T-helper 2 cell treated with Interferon-gamma antibody and Interleukin-4, amounts not matched to agents 5 μg/mL and 100 μg/mL, for 36 hours (primary cell): ENCODE measurements around the gene GPD1.
"Not testable (repeated sequence)": the region's sequence is repeated elsewhere in the genome, so short reads cannot be mapped to it uniquely, and the experiment has no call there.

Experiments
- DNase-seq: peaks from one replicate; pipeline ENCODE4 v3.0.0; 2021; ENCODE audit warnings: low spot score
- H3K27ac Mint-ChIP-seq: one replicate; pipeline ENCODE4 v1.8.0; 2021; ENCODE audit warnings: mild to moderate bottlenecking, mixed read lengths
- H3K27me3 Mint-ChIP-seq: one replicate; pipeline ENCODE4 v1.8.0; 2021; ENCODE audit warnings: low read depth, mixed read lengths
- H3K36me3 Mint-ChIP-seq: one replicate; pipeline ENCODE4 v1.8.0; 2021; ENCODE audit warnings: low read depth, mixed read lengths
- H3K4me1 Mint-ChIP-seq: one replicate; pipeline ENCODE4 v1.8.0; 2021; ENCODE audit warnings: low read depth, mixed read lengths
- H3K4me3 Mint-ChIP-seq: one replicate; pipeline ENCODE4 v1.8.0; 2022; ENCODE audit warnings: mild to moderate bottlenecking, moderate library complexity, mixed read lengths
- H3K9me3 Mint-ChIP-seq: one replicate; pipeline ENCODE4 v1.8.0; 2021; ENCODE audit warnings: mixed read lengths

Gene GPD1

GRCh38 chr12:50081096-50081808, 22.6 kb upstream of the GPD1 start:
- peaks cover 11% of the 10 kb centered on the region for H3K4me1 Mint-ChIP-seq
- DNase-seq = no peak
- no peaks in the 10 kb centered on the region for H3K27me3 Mint-ChIP-seq
- no peaks in the 10 kb centered on the region for H3K9me3 Mint-ChIP-seq
- no peak overlapping the region for H3K4me3 Mint-ChIP-seq
- peak overlapping the region; percentile 24 for H3K27ac Mint-ChIP-seq
- H3K36me3 Mint-ChIP-seq = peaks cover 1% of the 10 kb centered on the region

- no peaks in the 10 kb centered on the region for H3K27me3 Mint-ChIP-seq
- peaks cover 9% of the 10 kb centered on the region for H3K36me3 Mint-ChIP-seq
- no peak for DNase-seq
- no peak overlapping the region for H3K27ac Mint-ChIP-seq
- H3K4me3 Mint-ChIP-seq = no peak overlapping the region
- H3K4me1 Mint-ChIP-seq = peaks cover 19% of the 10 kb centered on the region
- H3K9me3 Mint-ChIP-seq = no peaks in the 10 kb centered on the region
These were observed 21.2 kb upstream of the GPD1 start for GRCh38 chr12:50082644-50083043.

GRCh38 chr12:50083301-50083700, 20.5 kb upstream of the GPD1 start:
- Mint-ChIP-seq H3K27ac (peak overlapping the region; percentile 71), H3K9me3 (no peaks in the 10 kb centered on the region), H3K4me1 (peaks cover 23% of the 10 kb centered on the region), H3K4me3 (peak overlapping the region; percentile 70), H3K27me3 (no peaks in the 10 kb centered on the region), H3K36me3 (peaks cover 12% of the 10 kb centered on the region)
- DNase-seq = no peak

GRCh38 chr12:50084409-50084774, 19.4 kb upstream of the GPD1 start:
- H3K4me3 Mint-ChIP-seq = peak overlapping the region; percentile 93
- not testable (repeated sequence) for DNase-seq, H3K27me3 Mint-ChIP-seq, H3K9me3 Mint-ChIP-seq
- peaks cover 30% of the 10 kb centered on the region for H3K4me1 Mint-ChIP-seq
- H3K27ac Mint-ChIP-seq = peak overlapping the region; percentile 96
- peaks cover 22% of the 10 kb centered on the region for H3K36me3 Mint-ChIP-seq

GRCh38 chr12:50084775-50085614, 18.8 kb upstream of the GPD1 start, which contains the start of gene SMARCD1:
Gene SMARCD1 (plus strand): TSS chr12:50085342. CDS start chr12:50085370, 28 bp downstream.
- H3K9me3 Mint-ChIP-seq = no peaks in the 10 kb centered on the region
- DNase-seq = peak; percentile 81
- peaks cover 28% of the 10 kb centered on the region for H3K36me3 Mint-ChIP-seq
- peaks cover 30% of the 10 kb centered on the region for H3K4me1 Mint-ChIP-seq
- H3K4me3 Mint-ChIP-seq = peak within 1 kb of the TSS; percentile 93
- H3K27me3 Mint-ChIP-seq = no peaks in the 10 kb centered on the region
- peak within 1 kb of the TSS; percentile 96 for H3K27ac Mint-ChIP-seq

- Mint-ChIP-seq H3K4me1 (peaks cover 30% of the 10 kb centered on the region), H3K27me3 (no peaks in the 10 kb centered on the region), H3K27ac (peak overlapping the region; percentile 89), H3K9me3 (no peaks in the 10 kb centered on the region), H3K4me3 (peak overlapping the region; percentile 93), H3K36me3 (peaks cover 32% of the 10 kb centered on the region)
- DNase-seq = no peak
These were observed 18.2 kb upstream of the GPD1 start for GRCh38 chr12:50085615-50086072.

- peaks cover 30% of the 10 kb centered on the region for H3K4me1 Mint-ChIP-seq
- no peaks in the 10 kb centered on the region for H3K9me3 Mint-ChIP-seq
- H3K27ac Mint-ChIP-seq = peak overlapping the region; percentile 89
- no peaks in the 10 kb centered on the region for H3K27me3 Mint-ChIP-seq
- H3K36me3 Mint-ChIP-seq = peaks cover 34% of the 10 kb centered on the region
- H3K4me3 Mint-ChIP-seq = peak overlapping the region; percentile 93
- DNase-seq = no peak
These were observed 17.7 kb upstream of the GPD1 start for GRCh38 chr12:50086148-50086547.

GRCh38 chr12:50087151-50087550, 16.7 kb upstream of the GPD1 start:
- no peak overlapping the region for H3K27ac Mint-ChIP-seq
- H3K9me3 Mint-ChIP-seq = no peaks in the 10 kb centered on the region
- no peaks in the 10 kb centered on the region for H3K27me3 Mint-ChIP-seq
- H3K4me3 Mint-ChIP-seq = no peak overlapping the region
- no peak for DNase-seq
- H3K36me3 Mint-ChIP-seq = peaks cover 42% of the 10 kb centered on the region
- peaks cover 30% of the 10 kb centered on the region for H3K4me1 Mint-ChIP-seq

- peak overlapping the region; percentile 4 for H3K4me3 Mint-ChIP-seq
- peaks cover 30% of the 10 kb centered on the region for H3K4me1 Mint-ChIP-seq
- H3K9me3 Mint-ChIP-seq = no peaks in the 10 kb centered on the region
- peaks cover 45% of the 10 kb centered on the region for H3K36me3 Mint-ChIP-seq
- no peak for DNase-seq
- no peaks in the 10 kb centered on the region for H3K27me3 Mint-ChIP-seq
- H3K27ac Mint-ChIP-seq = no peak overlapping the region
These were observed 15.8 kb upstream of the GPD1 start for GRCh38 chr12:50087995-50088394.

- H3K27ac Mint-ChIP-seq = no peak overlapping the region
- no peak overlapping the region for H3K4me3 Mint-ChIP-seq
- H3K36me3 Mint-ChIP-seq = peaks cover 47% of the 10 kb centered on the region
These were observed 15.1 kb upstream of the GPD1 start for GRCh38 chr12:50088577-50089335.

GRCh38 chr12:50089730-50090129, 14.1 kb upstream of the GPD1 start:
- Mint-ChIP-seq H3K4me1 (peaks cover 26% of the 10 kb centered on the region), H3K27ac (no peak overlapping the region)
- DNase-seq = no peak

More at GRCh38 chr12:50088577-50089335, 15.1 kb upstream of the GPD1 start:
- H3K27me3 Mint-ChIP-seq = no peaks in the 10 kb centered on the region
- peaks cover 28% of the 10 kb centered on the region for H3K4me1 Mint-ChIP-seq
- peak; percentile 35 for DNase-seq
- H3K9me3 Mint-ChIP-seq = no peaks in the 10 kb centered on the region

GRCh38 chr12:50090391-50090790, 13.4 kb upstream of the GPD1 start:
- Mint-ChIP-seq H3K36me3 (peaks cover 58% of the 10 kb centered on the region), H3K9me3 (no peaks in the 10 kb centered on the region), H3K4me3 (no peak overlapping the region), H3K27me3 (no peaks in the 10 kb centered on the region), H3K4me1 (peaks cover 25% of the 10 kb centered on the region), H3K27ac (no peak overlapping the region)
- DNase-seq = no peak

More at GRCh38 chr12:50089730-50090129, 14.1 kb upstream of the GPD1 start:
- Mint-ChIP-seq H3K27me3 (no peaks in the 10 kb centered on the region), H3K9me3 (no peaks in the 10 kb centered on the region), H3K4me3 (no peak overlapping the region), H3K36me3 (peaks cover 54% of the 10 kb centered on the region)

- Mint-ChIP-seq H3K36me3 (peaks cover 53% of the 10 kb centered on the region), H3K4me3 (no peak overlapping the region), H3K27me3 (no peaks in the 10 kb centered on the region), H3K9me3 (no peaks in the 10 kb centered on the region), H3K27ac (no peak overlapping the region), H3K4me1 (no peaks in the 10 kb centered on the region)
- DNase-seq = no peak
These were observed 5.9 kb upstream of the GPD1 start for GRCh38 chr12:50097952-50098351.
